Left lung (tissue), 14 donors: Measurements from ENCODE around the gene SAPCD2. TPM values are rescaled to one million over a fixed set of nuclear protein-coding genes. Genes with fewer than 3 reads are reported as not detected.
"Not testable (repeated sequence)": the region's sequence is repeated elsewhere in the genome, so short reads cannot be mapped to it uniquely, and the experiment has no call there.

Experiments used
- ATAC-seq: fragments of 200-7000 bp; cut with Tn5 transposase; one replicate; pipeline ENCODE4 v1.9.1; 2020; ENCODE audit warnings: moderate library complexity
- DNase-seq, 4 donors: peaks; one replicate each; pipeline ENCODE4 v3.0.0-alpha.2; 2013 to 2020
- H3K27ac ChIP-seq, 2 donors: fragments of 200-600 bp; sonication (generic) in 1 of 2; one replicate each; pipeline versions ENCODE4 v1.5.0 to v1.8.0; 2020 to 2021
- H3K27me3 ChIP-seq, 2 donors: fragments of 200-600 bp; sonication (generic) in 1 of 2; one replicate each; pipeline versions ENCODE4 v1.5.0 to v1.8.0; 2020 to 2021
- H3K36me3 ChIP-seq, 2 donors: fragments of 200-600 bp; sonication (generic) in 1 of 2; one replicate each; pipeline versions ENCODE4 v1.5.0 to v1.8.0; 2020 to 2021
- H3K4me1 ChIP-seq, 2 donors: fragments of 200-600 bp; one replicate each; pipeline ENCODE4 v1.8.0; 2021
- H3K4me3 ChIP-seq, 2 donors: fragments of 200-600 bp; sonication (generic) in 1 of 2; one replicate each; pipeline versions ENCODE4 v1.5.0 to v1.8.0; 2020 to 2021; ENCODE audit warnings: mild to moderate bottlenecking in 1 of 2
- H3K9me3 ChIP-seq, 2 donors: fragments of 200-600 bp; sonication (generic) in 1 of 2; one replicate each; pipeline versions ENCODE4 v1.5.0 to v1.8.0; 2020 to 2021
- intact Hi-C, 2 donors: fragments of 100-400 bp; cut with DNase I; formaldehyde crosslinking; loops; one replicate each; pipeline versions ENCODE4 v1.11.2 to v1.14.2; 2022
- long read RNA-seq, 12 donors: library from polyadenylated mRNA in 2 of 12; unstranded in 2 of 12; transcript quantifications; one replicate each; pipeline ENCODE4 v2.0.0 and lab custom pipeline, GENCODE V29; 2019 to 2026
- polyA plus RNA-seq, 6 donors: library from polyadenylated mRNA; unstranded; fragments of 120-200 nt; gene quantifications; one replicate each; pipeline ENCODE4 v1.2.1, GENCODE V29; 2013; ENCODE audit not compliant: insufficient read length in 6 of 6
- total RNA-seq, 2 donors: library from RNA; stranded (reverse); fragmentation: NEBNext Ultra II Directional; extraction: Animal tissue kit (Norgen Biotek cat#: 25700); gene quantifications; one replicate each; pipeline ENCODE4 v1.2.1, GENCODE V29; 2021
- TF ChIP-seq, protein P1 (sequence below), 2 donors: fragments of 200-600 bp; sonication (generic) in 1 of 2; IDR thresholded peaks; one replicate each; pipeline versions ENCODE4 v1.5.0 to v1.8.0; 2021; ENCODE audit warnings: antibody characterized with exemption in 2 of 2
- donor health status: DM: no; HTN: yes; CAD: no.
- donor health status: DM: no; HTN: no; CAD: no.

SAPCD2 gene
- total RNA-seq (1 to 10 TPM; 2.7 to 4.6 TPM), polyA plus RNA-seq (10 to 100 TPM in 3 of 6 donors, 1 to 10 TPM in 3; 8.5 to 15.1 (median 10.4) TPM)
- long read RNA-seq, donor 1, partial matches to known transcripts: 83 of 91 reads
- long read RNA-seq, donor 1, other reads (novel, unspliced or antisense): 8 of 91 reads
- long read RNA-seq, donor 2, partial matches to known transcripts: 0 of 1 reads
- long read RNA-seq, donor 2, other reads (novel, unspliced or antisense): 0 of 1 reads
- long read RNA-seq, donor 3, partial matches to known transcripts: 0 of 3 reads
- long read RNA-seq, donor 3, other reads (novel, unspliced or antisense): 0 of 3 reads
- long read RNA-seq, donor 4, partial matches to known transcripts: 0 of 3 reads
- long read RNA-seq, donor 4, other reads (novel, unspliced or antisense): 3 of 3 reads
- long read RNA-seq, donor 5, partial matches to known transcripts: 0 of 2 reads
- long read RNA-seq, donor 5, other reads (novel, unspliced or antisense): 0 of 2 reads
- long read RNA-seq, donor 6, partial matches to known transcripts: 0 of 4 reads
- long read RNA-seq, donor 6, other reads (novel, unspliced or antisense): 0 of 4 reads
- long read RNA-seq, donor 7, partial matches to known transcripts: 0 of 3 reads
- long read RNA-seq, donor 7, other reads (novel, unspliced or antisense): 0 of 3 reads
- long read RNA-seq, donor 8, partial matches to known transcripts: 0 of 3 reads
- long read RNA-seq, donor 8, other reads (novel, unspliced or antisense): 0 of 3 reads
- long read RNA-seq, donor 9: 0 reads
- long read RNA-seq, donor 10, partial matches to known transcripts: 0 of 3 reads
- long read RNA-seq, donor 10, other reads (novel, unspliced or antisense): 3 of 3 reads
- long read RNA-seq, donor 11, partial matches to known transcripts: 0 of 2 reads
- long read RNA-seq, donor 11, other reads (novel, unspliced or antisense): 0 of 2 reads
- long read RNA-seq, donor 12, partial matches to known transcripts: 0 of 1 reads
- long read RNA-seq, donor 12, other reads (novel, unspliced or antisense): 0 of 1 reads

DNA sequence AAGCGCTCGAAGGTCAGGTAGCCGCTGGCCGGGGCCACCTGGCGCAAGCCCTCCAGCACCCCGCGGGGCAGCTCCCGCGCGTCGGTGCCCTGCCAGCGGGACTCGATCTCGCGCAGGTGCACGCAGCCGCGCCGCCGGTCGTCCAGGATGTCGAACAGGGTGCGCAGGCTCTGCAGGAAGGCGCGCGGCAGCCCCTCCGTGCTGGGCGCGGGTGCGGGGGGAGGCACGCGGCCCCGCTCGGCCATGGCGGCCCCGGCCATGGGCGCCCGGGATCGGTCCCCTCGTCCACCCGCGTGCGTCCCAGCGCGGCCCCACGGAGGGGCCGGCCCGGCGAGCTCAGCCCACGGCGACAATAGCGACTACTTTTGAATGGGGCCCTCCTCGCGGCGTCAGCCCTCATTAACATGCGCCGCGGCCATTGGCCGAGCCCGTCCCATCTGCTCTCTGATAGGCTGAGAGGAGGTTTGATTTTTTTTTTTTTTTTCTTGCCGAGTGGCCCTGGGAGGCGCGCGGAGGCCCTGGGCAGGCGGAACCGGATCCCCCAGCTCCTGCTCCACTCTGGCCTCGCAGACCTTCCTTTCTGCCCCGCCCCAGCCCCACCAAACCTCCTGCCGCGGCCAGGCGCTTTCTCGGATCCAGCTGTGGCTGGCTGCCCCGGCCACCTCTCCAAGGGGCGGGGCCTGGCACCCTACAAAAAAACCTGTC is at the start of gene SAPCD2:
TSS of gene SAPCD2 (minus strand) at position 357 of the 705 bp plus-strand sequence. CDS start at position 260, 97 bp downstream.
- Histone ChIP-seq H3K9me3 (no peaks in the 10 kb centered on the region), H3K4me3 (peak within 1 kb of the TSS; percentile 29 to 41), H3K27ac (peak within 1 kb of the TSS; percentile 53 to 76), H3K4me1 (peaks cover 11 to 30% of the 10 kb centered on the region in 2 donors), H3K27me3 (peaks cover 0 to 21% of the 10 kb centered on the region in 2 donors), H3K36me3 (no peaks in the 10 kb centered on the region)
- peak; percentile 93 for ATAC-seq
- TF ChIP-seq, protein P1, sequence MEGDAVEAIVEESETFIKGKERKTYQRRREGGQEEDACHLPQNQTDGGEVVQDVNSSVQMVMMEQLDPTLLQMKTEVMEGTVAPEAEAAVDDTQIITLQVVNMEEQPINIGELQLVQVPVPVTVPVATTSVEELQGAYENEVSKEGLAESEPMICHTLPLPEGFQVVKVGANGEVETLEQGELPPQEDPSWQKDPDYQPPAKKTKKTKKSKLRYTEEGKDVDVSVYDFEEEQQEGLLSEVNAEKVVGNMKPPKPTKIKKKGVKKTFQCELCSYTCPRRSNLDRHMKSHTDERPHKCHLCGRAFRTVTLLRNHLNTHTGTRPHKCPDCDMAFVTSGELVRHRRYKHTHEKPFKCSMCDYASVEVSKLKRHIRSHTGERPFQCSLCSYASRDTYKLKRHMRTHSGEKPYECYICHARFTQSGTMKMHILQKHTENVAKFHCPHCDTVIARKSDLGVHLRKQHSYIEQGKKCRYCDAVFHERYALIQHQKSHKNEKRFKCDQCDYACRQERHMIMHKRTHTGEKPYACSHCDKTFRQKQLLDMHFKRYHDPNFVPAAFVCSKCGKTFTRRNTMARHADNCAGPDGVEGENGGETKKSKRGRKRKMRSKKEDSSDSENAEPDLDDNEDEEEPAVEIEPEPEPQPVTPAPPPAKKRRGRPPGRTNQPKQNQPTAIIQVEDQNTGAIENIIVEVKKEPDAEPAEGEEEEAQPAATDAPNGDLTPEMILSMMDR (IDR thresholded peaks at IDR 0.05): no peak
- intact Hi-C loops: no loop called here
- DNase-seq: peak; percentile 81 to 93 (median 91)

GRCh38 chr9:137118092-137118603 is 47.8 kb upstream of the SAPCD2 start:
- ATAC-seq, DNase-seq, H3K9me3 ChIP-seq, H3K27ac ChIP-seq, intact Hi-C loops, H3K4me3 ChIP-seq, H3K36me3 ChIP-seq: not testable (repeated sequence)
- peaks cover 0 to 22% of the 10 kb centered on the region in 2 donors for H3K27me3 ChIP-seq
- peaks cover 0 to 18% of the 10 kb centered on the region in 2 donors for H3K4me1 ChIP-seq

DNA sequence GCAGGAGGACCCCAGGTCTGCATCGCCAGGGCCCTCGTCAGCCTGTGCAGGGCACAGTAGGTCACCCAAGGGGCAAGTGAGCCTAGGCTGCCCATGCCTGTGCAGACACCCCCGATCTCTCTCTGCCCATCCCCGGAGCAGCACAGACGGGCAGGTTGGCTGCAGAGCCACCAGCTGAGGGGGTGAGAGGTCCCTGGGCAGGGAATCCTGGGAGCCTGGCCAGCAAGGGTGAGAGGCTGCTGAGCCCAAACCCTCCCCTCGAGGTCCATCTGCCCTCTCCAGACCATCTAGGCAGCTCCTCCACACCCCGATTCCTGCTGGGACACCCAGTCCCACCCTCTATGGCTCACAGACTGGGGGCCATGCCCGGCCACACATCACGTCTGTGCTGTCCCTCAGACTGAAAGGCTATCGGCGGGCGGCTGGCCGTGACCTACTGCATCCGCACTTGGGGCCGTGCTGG is 46.9 kb upstream of the SAPCD2 start:
- intact Hi-C loops: no loop called here
- H3K4me3 ChIP-seq: no peak overlapping the region
- peaks cover 0 to 22% of the 10 kb centered on the region in 2 donors for H3K27me3 ChIP-seq
- TF ChIP-seq, protein P1 (IDR thresholded peaks at IDR 0.05): no peak
- H3K9me3 ChIP-seq: no peaks in the 10 kb centered on the region
- no peak overlapping the region for H3K27ac ChIP-seq
- H3K4me1 ChIP-seq: peaks cover 0 to 21% of the 10 kb centered on the region in 2 donors
- peaks cover 0 to 11% of the 10 kb centered on the region in 2 donors for H3K36me3 ChIP-seq
- DNase-seq: peak in 1 of 4 donors; percentile 71
- ATAC-seq: no peak

DNA sequence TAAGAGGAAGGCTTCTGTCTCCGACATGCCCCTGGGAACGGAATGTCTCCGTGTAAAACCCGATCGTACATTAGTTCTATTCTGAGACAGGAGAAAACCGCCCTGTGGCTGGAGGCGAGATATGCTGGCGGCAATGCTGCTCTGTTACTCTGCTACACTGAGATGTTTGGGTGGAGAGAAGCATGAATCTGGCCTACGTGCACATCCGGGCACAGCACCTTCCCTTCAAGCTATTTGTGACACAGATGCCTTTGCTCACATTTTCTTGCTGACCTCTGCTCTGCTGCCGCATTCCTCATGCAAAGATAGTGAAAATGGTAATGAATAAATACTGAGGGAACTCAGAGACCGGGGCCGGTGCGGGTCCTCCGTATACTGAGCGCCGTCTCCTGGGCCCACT is 46.4 kb upstream of the SAPCD2 start:
- Histone ChIP-seq H3K27ac (no peak overlapping the region), H3K9me3 (no peaks in the 10 kb centered on the region), H3K4me1 (peaks cover 0 to 21% of the 10 kb centered on the region in 2 donors), H3K27me3 (peaks cover 0 to 22% of the 10 kb centered on the region in 2 donors), H3K4me3 (no peak overlapping the region), H3K36me3 (peaks cover 0 to 16% of the 10 kb centered on the region in 2 donors)
- intact Hi-C loops: no loop called here
- ATAC-seq: no peak
- TF ChIP-seq, protein P1 (IDR thresholded peaks at IDR 0.05): no peak
- no peak for DNase-seq

DNA sequence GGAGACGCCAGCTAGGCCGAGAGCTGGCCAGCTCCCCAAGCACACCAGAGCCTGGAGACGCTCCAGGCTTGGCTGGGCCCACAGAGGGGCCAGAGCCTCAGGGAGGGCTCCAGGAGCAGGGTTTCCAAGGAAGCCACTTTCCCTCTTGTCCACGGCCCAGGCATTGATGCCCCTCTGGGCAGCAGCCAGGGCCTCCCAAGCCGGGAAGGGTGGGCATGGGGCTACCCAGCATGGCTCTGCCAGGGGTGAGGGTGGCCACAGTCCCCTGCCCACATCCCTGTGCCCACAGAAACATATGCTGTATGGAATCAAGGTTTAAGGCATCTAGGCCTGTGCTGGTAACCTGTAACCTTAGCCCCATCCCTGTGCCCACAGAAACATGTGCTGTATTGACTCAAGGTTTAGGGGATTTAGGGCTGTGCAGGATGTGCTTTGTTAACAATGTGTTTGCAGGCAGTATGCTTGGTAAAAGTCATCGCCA is 45.7 kb upstream of the SAPCD2 start:
- peaks cover 0 to 22% of the 10 kb centered on the region in 2 donors for H3K36me3 ChIP-seq
- no peak for ATAC-seq

More for the DNA sequence above, 45.7 kb upstream of the SAPCD2 start:
- no peak overlapping the region for H3K4me3 ChIP-seq
- intact Hi-C loops: no loop called here
- TF ChIP-seq, protein P1 (IDR thresholded peaks at IDR 0.05): no peak
- no peaks in the 10 kb centered on the region for H3K9me3 ChIP-seq
- no peak for DNase-seq
- H3K27me3 ChIP-seq: peaks cover 0 to 22% of the 10 kb centered on the region in 2 donors
- peaks cover 0 to 21% of the 10 kb centered on the region in 2 donors for H3K4me1 ChIP-seq
- no peak overlapping the region for H3K27ac ChIP-seq
